Keratinocyte (primary cell): ENCODE measurements around the gene GNA14. TPM values are rescaled to one million over a fixed set of nuclear protein-coding genes. Genes with fewer than 3 reads are reported as not detected.
"Not testable (repeated sequence)": the region's sequence is repeated elsewhere in the genome, so short reads cannot be mapped to it uniquely, and the experiment has no call there.

Source experiments
- DNase-seq: peaks from one replicate; pipeline ENCODE4 v3.0.0-alpha.2; 2011; ENCODE audit warnings: low read depth, missing footprints, low spot score
- FAIRE-seq: peaks from 2 replicates; lab custom pipeline; 2011; peaks lifted over from hg19 to GRCh38; lab: Jason Lieb, UNC
- H2AFZ ChIP-seq: 2 replicates; pipeline ENCODE4 v1.6.0; 2012; ENCODE audit warnings: low read length, control low read depth, inconsistent platforms; ENCODE audit not compliant: control insufficient read depth
- H3K27ac ChIP-seq: 2 replicates; pipeline ENCODE4 v1.5.1; 2011; ENCODE audit warnings: low read length; ENCODE audit not compliant: control insufficient read depth, insufficient read depth
- H3K27me3 ChIP-seq: 3 replicates; pipeline ENCODE4 v1.6.0; 2011; ENCODE audit warnings: low read length; ENCODE audit not compliant: control insufficient read depth, insufficient read depth; ENCODE audit errors: extremely low read depth
- H3K36me3 ChIP-seq, 2 experiments: 2 replicates in 1 of 2; 3 replicates in 1 of 2; pipeline ENCODE4 v1.5.1; 2011; ENCODE audit warnings: low read length in 2 of 2, mild to moderate bottlenecking in 1 of 2; ENCODE audit not compliant: control insufficient read depth in 2 of 2, insufficient read depth in 2 of 2; ENCODE audit errors: extremely low read depth in 1 of 2
- H3K4me1 ChIP-seq: 3 replicates; pipeline ENCODE4 v1.5.1; 2011; ENCODE audit warnings: low read length; ENCODE audit not compliant: control insufficient read depth, insufficient read depth; ENCODE audit errors: extremely low read depth
- H3K4me2 ChIP-seq: 3 replicates; pipeline ENCODE4 v1.6.0; 2011; ENCODE audit warnings: low read depth, low read length; ENCODE audit not compliant: control insufficient read depth, insufficient read depth; ENCODE audit errors: extremely low read depth
- H3K4me3 ChIP-seq, 3 experiments: fragments of 200-600 bp in 1 of 3; sonication (generic) in 1 of 3; 2 replicates in 2 of 3; 3 replicates in 1 of 3; pipeline ENCODE4 v1.5.1; 2011 to 2016; ENCODE audit warnings: low read length in 3 of 3, mild to moderate bottlenecking in 3 of 3, control low read depth in 2 of 3, inconsistent platforms in 1 of 3, low read depth in 1 of 3, mixed read lengths in 1 of 3, mixed run types in 1 of 3, moderate library complexity in 1 of 3; ENCODE audit not compliant: control insufficient read depth in 2 of 3, insufficient read depth in 2 of 3; ENCODE audit errors: extremely low read depth in 1 of 3
- H3K79me2 ChIP-seq: 2 replicates; pipeline ENCODE4 v1.6.0; 2012; ENCODE audit warnings: low read length; ENCODE audit not compliant: control insufficient read depth, insufficient read depth
- H3K9ac ChIP-seq: 3 replicates; pipeline ENCODE4 v1.6.0; 2011; ENCODE audit warnings: low read length; ENCODE audit not compliant: control insufficient read depth, insufficient read depth; ENCODE audit errors: extremely low read depth
- H3K9me1 ChIP-seq: 3 replicates; pipeline ENCODE4 v1.6.0; 2011; ENCODE audit warnings: low read length; ENCODE audit not compliant: control insufficient read depth, insufficient read depth; ENCODE audit errors: extremely low read depth
- H3K9me3 ChIP-seq: 2 replicates; pipeline ENCODE4 v1.5.1; 2012; ENCODE audit warnings: low read depth, low read length; ENCODE audit not compliant: control insufficient read depth
- H4K20me1 ChIP-seq: 3 replicates; pipeline ENCODE4 v1.6.0; 2011; ENCODE audit warnings: low read length; ENCODE audit not compliant: control insufficient read depth, insufficient read depth; ENCODE audit errors: extremely low read depth
- CTCF ChIP-seq, 3 experiments: IDR thresholded peaks in 1 of 3; conservative IDR thresholded peaks in 1 of 3; optimal IDR thresholded peaks in 1 of 3; 2 replicates in 2 of 3; 3 replicates in 1 of 3; pipeline versions ENCODE3 to v1.5.1; 2011; ENCODE audit warnings: low read length in 3 of 3, mild to moderate bottlenecking in 3 of 3, moderate library complexity in 2 of 3, control low read depth in 1 of 3, inconsistent platforms in 1 of 3; ENCODE audit not compliant: insufficient read depth in 2 of 3; ENCODE audit errors: extremely low read depth in 1 of 3
- EZH2 ChIP-seq: IDR thresholded peaks from one replicate; pipeline ENCODE4 v1.6.1; 2012; ENCODE audit warnings: inconsistent platforms, mild to moderate bottlenecking, low read length, moderate library complexity
- dilution Hi-C: fragments of 300-500 bp; cut with MboI; formaldehyde crosslinking; loops from one replicate; pipeline ENCODE4 v1.7.0; 2020; ENCODE audit warnings: low sequenced_read_pairs; ENCODE audit not compliant: extremely low pct_ligation_motif_present
- polyA plus RNA-seq, 5 experiments: library from polyadenylated mRNA; depleted of rRNA in 3 of 5; stranded (reverse) in 3 of 5; stranded (forward) in 1 of 5; unstranded in 1 of 5; fragments of >200 nt; gene quantifications; 1 replicate in 1 of 5; 2 replicates in 3 of 5; 3 replicates in 1 of 5; pipeline versions ENCODE4 v1.2.1 to v1.2.3, GENCODE V29; 2011 to 2012; ENCODE audit warnings: missing spikeins in 2 of 5, low read depth in 1 of 5, low replicate concordance in 1 of 5

The GNA14 gene
- polyA plus RNA-seq, 1 donor (not counting 4 experiments of a cell fraction or from before 2014, with no cell fraction given), result not detected

GRCh38 chr9:77495834-77496671 lies 152.1 kb downstream of the GNA14 start:
- H3K4me3 ChIP-seq, result no peak overlapping the region
- H3K9me1 ChIP-seq, result no peaks in the 10 kb centered on the region
- no peaks in the 10 kb centered on the region for H3K36me3 ChIP-seq
- H3K9me3 ChIP-seq, result no peaks in the 10 kb centered on the region
- FAIRE-seq, result peak; percentile 17
- H3K27ac ChIP-seq, result no peak overlapping the region
- H4K20me1 ChIP-seq, result no peaks in the 10 kb centered on the region
- dilution Hi-C loops, result no loop called here
- peak overlapping the region; percentile 58 for H2AFZ ChIP-seq
- no peak overlapping the region for H3K9ac ChIP-seq
- no peak for DNase-seq
- TF ChIP-seq EZH2 (no peak), CTCF (optimal IDR thresholded peaks at IDR 0.05 in 1 of 3, IDR thresholded peaks at IDR 0.05 in 1 of 3, conservative IDR thresholded peaks at IDR 0.05 in 1 of 3; ENCODE audit: extremely low read depth in 1 of 3, insufficient read depth in 2 of 3, low read length in 3 of 3) (no peak)
- peak overlapping the region; percentile 7 for H3K4me2 ChIP-seq
- no peaks in the 10 kb centered on the region for H3K27me3 ChIP-seq
- peaks cover 3% of the 10 kb centered on the region for H3K4me1 ChIP-seq
- H3K79me2 ChIP-seq, result no peaks in the 10 kb centered on the region

- H3K9me1 ChIP-seq, H3K4me2 ChIP-seq, H3K27me3 ChIP-seq, H4K20me1 ChIP-seq, DNase-seq, H3K4me3 ChIP-seq, H3K4me1 ChIP-seq, H3K36me3 ChIP-seq, FAIRE-seq, H3K9me3 ChIP-seq, H3K79me2 ChIP-seq, H2AFZ ChIP-seq, H3K27ac ChIP-seq, H3K9ac ChIP-seq, dilution Hi-C loops: not testable (repeated sequence)
Measured at GRCh38 chr9:77490279-77490678, 157.8 kb downstream of the GNA14 start.

GRCh38 chr9:77489405-77490163 lies 158.5 kb downstream of the GNA14 start:
- H3K4me2 ChIP-seq, H3K4me1 ChIP-seq, dilution Hi-C loops, H3K27me3 ChIP-seq, FAIRE-seq, H3K36me3 ChIP-seq, H2AFZ ChIP-seq, H3K27ac ChIP-seq, H3K9ac ChIP-seq, H3K4me3 ChIP-seq, H3K9me1 ChIP-seq, H3K79me2 ChIP-seq, DNase-seq, H4K20me1 ChIP-seq, H3K9me3 ChIP-seq: not testable (repeated sequence)
